Caki2 (cell line): ENCODE data around the gene EXD1. TPM values are rescaled to one million over a fixed set of nuclear protein-coding genes. Genes with fewer than 3 reads are reported as not detected.
"Not testable (repeated sequence)": the region's sequence is repeated elsewhere in the genome, so short reads cannot be mapped to it uniquely, and the experiment has no call there.

Experiments used
- DNase-seq: peaks from one replicate; pipeline ENCODE4 v3.0.0-alpha.2; 2015; ENCODE audit warnings: low read depth
- in situ Hi-C: cut with HindIII; loops from 2 replicates; pipeline ENCODE4 v1.10.0; 2016; ENCODE audit warnings: low sequenced_read_pairs, low pct_unique_long_range_greater_than_20kb, mixed read lengths
- total RNA-seq: library from RNA; depleted of rRNA; stranded (reverse); fragments of >200 nt; shearing (Covaris generic); gene quantifications from 2 replicates; pipeline ENCODE4 v1.2.3, GENCODE V29; 2014; ENCODE audit warnings: low replicate concordance; rRNA removed

EXD1 gene
- total RNA-seq, 1 experiment from 2014 or later = not detected

DNA sequence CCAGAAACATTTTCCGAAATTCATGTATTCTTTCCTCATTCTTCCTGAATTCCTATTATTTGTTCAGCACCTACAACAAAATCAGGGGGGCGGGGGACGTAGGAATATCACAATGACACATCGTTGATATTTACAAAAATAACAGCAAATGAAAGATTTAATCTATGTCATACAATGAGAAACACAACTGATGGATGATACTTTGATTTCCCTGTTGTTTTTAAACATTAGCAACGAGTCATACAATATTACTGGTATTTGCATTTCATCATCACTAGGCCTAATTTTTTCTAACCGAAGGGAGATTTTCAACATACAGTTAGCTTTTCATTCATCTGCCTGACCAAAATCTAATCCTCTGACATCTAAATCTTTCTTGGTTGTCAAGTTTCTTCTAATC, 69.2 kb downstream of the EXD1 start:
- in situ Hi-C loops = no loop called here
- peak; percentile 25 for DNase-seq

DNA sequence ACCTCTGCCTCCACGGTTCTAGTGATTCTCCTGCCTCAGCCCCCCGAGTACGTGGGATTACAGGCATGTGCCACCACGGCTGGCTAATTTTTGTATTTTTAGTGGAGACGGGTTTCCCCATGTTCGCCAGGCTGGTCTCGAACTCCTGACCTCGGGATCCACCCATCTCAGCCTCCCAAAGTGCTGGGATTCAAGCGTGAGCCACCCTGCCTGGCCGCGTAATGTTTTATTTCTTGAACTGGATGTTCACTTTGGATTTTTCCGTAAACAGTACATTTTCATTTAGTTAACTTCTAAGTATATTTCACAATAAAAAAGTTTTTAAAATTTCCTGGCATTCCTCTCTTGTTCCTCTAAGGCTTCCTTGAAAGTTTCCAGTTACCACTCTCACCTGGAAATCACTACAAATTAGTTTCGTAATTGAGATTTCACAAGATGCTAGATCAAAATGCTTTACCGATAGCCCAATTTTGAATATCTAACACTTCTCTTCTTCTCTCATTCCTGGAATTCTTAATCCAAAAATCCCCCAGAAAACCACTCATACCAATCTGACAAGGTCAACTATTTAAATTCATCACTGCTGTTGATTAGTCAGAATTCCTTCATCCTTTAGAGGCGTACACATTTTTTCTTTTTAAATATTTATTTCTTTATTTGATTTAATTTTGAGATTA, 69.8 kb downstream of the EXD1 start:
- no peak for DNase-seq
- in situ Hi-C loops = no loop called here

GRCh38 chr15:41154412-41154811, 76.1 kb downstream of the EXD1 start:
- no peak for DNase-seq
- in situ Hi-C loops = no loop called here

DNA sequence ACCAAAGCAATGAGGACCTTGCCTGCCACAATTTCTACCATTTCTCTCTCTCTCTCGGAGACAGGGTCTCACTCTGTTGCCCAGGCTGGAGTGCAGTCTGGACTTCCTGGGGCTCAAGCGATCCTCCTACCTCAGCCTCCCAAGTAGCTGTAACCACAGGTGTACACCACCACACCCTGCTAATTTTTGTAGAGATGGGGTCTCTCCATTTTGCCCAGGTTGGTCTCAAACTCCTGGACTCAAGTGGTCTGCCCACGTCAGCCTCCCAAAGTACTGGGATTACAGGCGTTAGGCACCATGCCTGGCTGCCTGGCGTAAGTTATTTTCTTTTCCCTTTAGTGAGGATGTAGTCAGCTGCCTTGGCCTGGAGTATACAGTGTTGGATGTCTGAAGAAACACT, 76.8 kb downstream of the EXD1 start:
- no peak for DNase-seq
- in situ Hi-C loops = no loop called here

- no peak for DNase-seq
- in situ Hi-C loops = no loop called here
These were observed 79.0 kb downstream of the EXD1 start for GRCh38 chr15:41151451-41152005.

DNA sequence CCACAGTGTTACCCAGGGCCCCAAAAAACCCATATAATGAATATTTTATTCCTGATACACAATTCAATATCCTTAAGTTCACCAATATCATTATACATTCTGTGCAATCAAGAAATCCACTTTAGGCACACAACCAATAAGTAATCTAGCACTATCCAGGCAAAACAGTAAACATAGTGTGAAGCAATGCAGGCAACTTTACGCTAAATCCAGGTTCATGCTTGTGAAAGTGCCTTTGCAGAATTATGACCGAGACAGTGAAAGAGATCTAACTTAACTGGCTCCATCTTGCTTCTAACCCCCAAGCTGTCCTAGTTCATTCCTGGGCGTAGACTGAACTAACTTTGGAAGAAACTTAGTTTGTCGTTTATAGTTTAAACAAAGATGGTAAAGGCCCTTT, 80.3 kb downstream of the EXD1 start:
- in situ Hi-C loops = no loop called here
- DNase-seq = no peak

- DNase-seq = no peak
- in situ Hi-C loops = no loop called here
These were observed 82.5 kb downstream of the EXD1 start for GRCh38 chr15:41148065-41148464.

GRCh38 chr15:41139619-41140018, 90.9 kb downstream of the EXD1 start:
- in situ Hi-C loops = no loop called here
- DNase-seq = no peak

DNA sequence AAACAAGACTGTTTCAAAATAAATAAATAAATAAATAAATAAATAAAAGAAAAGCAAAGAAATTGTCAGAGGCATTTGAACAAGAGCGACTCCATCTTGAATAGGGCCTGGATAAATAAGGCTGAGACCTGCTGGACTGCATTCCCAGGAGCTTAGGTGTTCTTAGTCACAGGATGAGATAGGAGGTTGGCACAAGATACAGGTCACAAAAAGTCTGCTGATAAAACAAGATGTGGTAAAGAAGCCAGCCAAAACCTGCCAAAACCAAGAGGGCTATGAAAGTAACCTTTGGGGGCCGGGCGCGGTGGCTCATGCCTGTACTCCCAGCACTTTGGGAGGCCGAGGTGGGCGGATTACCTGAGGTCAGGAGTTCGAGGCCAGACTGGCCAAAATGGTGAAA, 91.4 kb downstream of the EXD1 start:
- in situ Hi-C loops, DNase-seq: not testable (repeated sequence)

GRCh38 chr15:41135580-41135979, 95.0 kb downstream of the EXD1 start:
- in situ Hi-C loops = not testable (repeated sequence)

DNA sequence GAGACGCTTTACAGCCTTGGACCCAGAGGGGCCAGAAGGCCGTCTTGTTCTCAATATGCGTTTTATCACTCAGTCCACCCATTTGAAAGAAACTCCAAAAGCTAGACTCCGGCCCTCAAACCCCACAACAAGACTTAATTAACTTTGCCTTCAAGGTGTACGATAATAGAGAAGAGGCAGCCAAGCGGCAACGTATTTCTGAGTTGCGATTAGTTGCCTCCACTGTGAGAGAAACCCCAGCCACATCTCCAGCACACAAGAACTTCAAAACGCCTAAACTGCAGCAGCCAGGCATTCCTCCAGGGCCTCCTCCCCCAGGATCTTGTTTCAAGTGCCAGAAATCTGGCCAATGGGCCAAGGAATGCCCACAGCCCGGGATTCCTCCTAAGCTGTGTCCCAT, 97.1 kb downstream of the EXD1 start:
- no peak for DNase-seq
- in situ Hi-C loops = no loop called here

More at GRCh38 chr15:41135580-41135979, 95.0 kb downstream of the EXD1 start:
- DNase-seq = not testable (repeated sequence)

Other genes with a start within 250 kb of the EXD1 start
- 41.1 and 45.9 TPM in 2 replicates for gene INO80, start 114.5 kb downstream of the EXD1 start, total RNA-seq
- gene CHP1, start 511 bp upstream of the EXD1 start, total RNA-seq = 160 and 201 TPM in 2 replicates
- gene OIP5, start 101.8 kb upstream of the EXD1 start, total RNA-seq = 81.2 and 93.0 TPM in 2 replicates
- 177 and 204 TPM in 2 replicates for gene NUSAP1, start 102.1 kb upstream of the EXD1 start, total RNA-seq
- 16.1 and 33.7 TPM in 2 replicates for gene NDUFAF1, start 171.7 kb upstream of the EXD1 start, total RNA-seq
- 24.2 and 41.8 TPM in 2 replicates for gene RTF1, start 186.3 kb upstream of the EXD1 start, total RNA-seq